IMR-90 (cell line): ENCODE measurements around the gene PPP1R12B.
"Not testable (repeated sequence)": the region's sequence is repeated elsewhere in the genome, so short reads cannot be mapped to it uniquely, and the experiment has no call there.

ENCODE experiments used
- BHLHE40 ChIP-seq: fragments of 150-350 bp; IDR thresholded peaks from 2 replicates; pipeline ENCODE4 v1.6.1; 2016; ENCODE audit warnings: mild to moderate bottlenecking, low read depth, low read length
- CHD1 ChIP-seq: IDR thresholded peaks from 2 replicates; pipeline ENCODE4 v1.6.1; 2012; ENCODE audit warnings: low read depth, low read length, improper control_type of control experiment
- CTCF ChIP-seq: conservative IDR thresholded peaks from 2 replicates; pipeline ENCODE4 v1.5.1; 2012; ENCODE audit warnings: mild to moderate bottlenecking, low read depth, low read length, improper control_type of control experiment
- MAFK ChIP-seq: IDR thresholded peaks from 2 replicates; pipeline ENCODE4 v1.6.1; 2012; ENCODE audit warnings: low read depth, low read length, improper control_type of control experiment
- MAZ ChIP-seq: IDR thresholded peaks from 2 replicates; pipeline ENCODE4 v1.6.1; 2012; ENCODE audit warnings: low read depth, mild to moderate bottlenecking, low read length, improper control_type of control experiment, moderate library complexity, borderline replicate concordance
- MXI1 ChIP-seq: IDR thresholded peaks from 2 replicates; pipeline ENCODE4 v1.6.1; 2012; ENCODE audit warnings: low read depth, mild to moderate bottlenecking, low read length, moderate library complexity, borderline replicate concordance
- POLR2A ChIP-seq: IDR thresholded peaks from 2 replicates; pipeline ENCODE4 v1.6.1; 2012; ENCODE audit warnings: mild to moderate bottlenecking, low read depth, low read length
- RAD21 ChIP-seq: IDR thresholded peaks from 2 replicates; pipeline ENCODE4 v1.6.1; 2012; ENCODE audit warnings: low read length, improper control_type of control experiment
- USF2 ChIP-seq: fragments of 150-350 bp; IDR thresholded peaks from 2 replicates; pipeline ENCODE4 v1.6.1; 2017; ENCODE audit warnings: mild to moderate bottlenecking, antibody characterized with exemption, low read length, low read depth

GRCh38 chr1:202619012-202619411 lies 270.5 kb downstream of the PPP1R12B start:
- TF ChIP-seq BHLHE40, MAZ, USF2, CTCF, POLR2A, CHD1, RAD21, MXI1, MAFK: not testable (repeated sequence)
